GM10266 (cell line): Measurements from ENCODE around the gene PBOV1.

Experiments used
- DNase-seq: peaks from one replicate; pipeline ENCODE4 v3.0.0; 2012; ENCODE audit errors: extremely low spot score
- TF ChIP-seq, protein P1 (sequence below): IDR thresholded peaks from 2 replicates; pipeline ENCODE4 v1.5.1; 2012; ENCODE audit warnings: mild to moderate bottlenecking, low read depth; ENCODE audit not compliant: control insufficient read depth, insufficient read depth; ENCODE audit errors: missing control alignments

Gene PBOV1

DNA sequence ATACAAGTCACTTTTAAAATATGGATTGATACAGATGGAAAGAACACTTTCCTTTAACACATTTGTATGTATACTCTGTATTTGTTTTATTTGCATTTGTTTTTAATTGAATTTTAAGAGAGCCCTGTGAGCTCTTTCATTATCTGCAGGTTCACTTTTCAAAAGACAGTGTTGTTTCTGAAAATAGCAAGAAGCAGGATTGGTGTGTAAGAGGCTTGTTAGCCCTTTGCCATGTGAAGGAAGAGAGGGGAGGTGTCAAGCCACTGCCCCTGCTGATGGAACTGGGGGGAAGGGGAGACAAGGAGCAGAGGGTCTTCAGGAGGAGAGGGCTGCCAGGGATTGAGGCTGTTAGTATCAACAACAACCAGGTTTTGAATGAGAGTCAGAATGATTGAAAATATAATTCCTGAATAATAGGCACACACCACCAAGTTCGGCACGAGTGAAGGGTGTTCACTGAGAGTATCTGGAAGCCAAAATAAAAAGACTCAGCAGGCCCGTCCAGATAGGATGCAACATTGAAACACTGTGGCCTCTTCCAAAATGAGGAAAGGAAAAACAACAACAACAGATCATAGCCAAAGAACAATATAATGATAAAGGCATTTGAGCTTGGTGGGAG lies 12.6 kb upstream of the PBOV1 start:
- TF ChIP-seq, protein P1, sequence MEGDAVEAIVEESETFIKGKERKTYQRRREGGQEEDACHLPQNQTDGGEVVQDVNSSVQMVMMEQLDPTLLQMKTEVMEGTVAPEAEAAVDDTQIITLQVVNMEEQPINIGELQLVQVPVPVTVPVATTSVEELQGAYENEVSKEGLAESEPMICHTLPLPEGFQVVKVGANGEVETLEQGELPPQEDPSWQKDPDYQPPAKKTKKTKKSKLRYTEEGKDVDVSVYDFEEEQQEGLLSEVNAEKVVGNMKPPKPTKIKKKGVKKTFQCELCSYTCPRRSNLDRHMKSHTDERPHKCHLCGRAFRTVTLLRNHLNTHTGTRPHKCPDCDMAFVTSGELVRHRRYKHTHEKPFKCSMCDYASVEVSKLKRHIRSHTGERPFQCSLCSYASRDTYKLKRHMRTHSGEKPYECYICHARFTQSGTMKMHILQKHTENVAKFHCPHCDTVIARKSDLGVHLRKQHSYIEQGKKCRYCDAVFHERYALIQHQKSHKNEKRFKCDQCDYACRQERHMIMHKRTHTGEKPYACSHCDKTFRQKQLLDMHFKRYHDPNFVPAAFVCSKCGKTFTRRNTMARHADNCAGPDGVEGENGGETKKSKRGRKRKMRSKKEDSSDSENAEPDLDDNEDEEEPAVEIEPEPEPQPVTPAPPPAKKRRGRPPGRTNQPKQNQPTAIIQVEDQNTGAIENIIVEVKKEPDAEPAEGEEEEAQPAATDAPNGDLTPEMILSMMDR: no peak

DNA sequence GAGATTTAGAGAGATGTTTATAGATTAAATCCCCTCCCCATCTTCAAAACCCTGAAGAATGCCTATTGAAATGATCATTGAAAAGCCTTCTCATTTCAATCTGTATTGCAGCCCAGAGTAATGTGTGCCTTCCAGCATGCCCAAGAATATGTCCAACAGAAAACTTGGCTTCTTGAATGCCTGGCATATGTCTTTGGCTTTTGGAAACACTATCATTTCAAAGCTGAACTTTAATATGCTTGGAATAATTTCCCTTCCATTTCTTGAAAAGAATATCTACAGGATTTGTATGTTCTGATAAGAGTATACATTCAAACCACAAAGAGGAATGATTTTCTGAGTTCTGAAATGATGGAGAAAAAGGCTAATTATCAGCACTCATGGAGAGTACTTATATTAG lies 11.9 kb upstream of the PBOV1 start:
- TF ChIP-seq, protein P1: no peak
- DNase-seq: no peak

More for the DNA sequence above, 12.6 kb upstream of the PBOV1 start:
- DNase-seq: no peak

DNA sequence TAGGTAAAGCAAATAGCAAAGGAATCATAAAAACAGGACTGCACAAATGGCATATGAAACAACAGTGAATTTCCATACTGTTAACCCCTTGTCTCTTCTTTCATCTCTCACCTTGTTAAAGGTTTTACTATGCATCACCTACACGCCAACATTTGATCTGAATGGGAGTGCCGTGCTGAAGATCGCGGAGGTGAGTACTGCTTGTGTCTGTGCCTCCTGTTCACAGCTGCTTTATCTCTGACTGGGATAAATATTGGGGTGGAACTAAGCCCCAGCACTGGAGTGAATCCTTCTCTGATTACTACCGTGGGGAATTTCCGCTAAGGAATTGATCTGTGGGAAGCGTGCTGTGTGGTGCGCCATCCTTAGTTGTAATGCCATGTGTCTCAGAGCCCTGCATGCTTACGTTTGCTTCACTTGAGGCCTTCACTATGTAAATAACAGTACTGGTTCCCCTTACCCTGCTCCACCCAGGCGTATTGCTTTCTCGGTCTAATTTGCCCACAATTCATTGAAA lies 11.4 kb upstream of the PBOV1 start:
- DNase-seq: no peak

DNA sequence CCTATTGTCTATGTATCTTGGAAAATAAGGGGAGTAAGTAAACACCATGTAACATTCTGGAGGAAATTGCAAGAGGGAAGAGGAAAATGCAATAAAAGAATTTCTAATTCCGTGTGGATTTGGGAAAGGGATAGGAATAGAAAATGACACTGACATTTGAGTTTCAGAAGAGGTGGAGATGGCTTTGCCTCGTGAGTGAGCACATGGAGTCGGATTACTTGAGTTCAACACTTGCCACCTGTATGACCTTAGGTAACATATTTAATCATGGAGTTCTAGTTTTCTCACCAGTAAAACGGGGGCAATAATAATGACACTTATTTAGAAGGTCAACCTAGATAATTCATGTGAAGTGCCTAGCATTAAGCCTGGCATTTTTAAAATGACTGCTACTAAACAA lies 10.8 kb upstream of the PBOV1 start:
- no peak for DNase-seq

More for the DNA sequence above, 11.4 kb upstream of the PBOV1 start:
- TF ChIP-seq, protein P1: no peak

DNA sequence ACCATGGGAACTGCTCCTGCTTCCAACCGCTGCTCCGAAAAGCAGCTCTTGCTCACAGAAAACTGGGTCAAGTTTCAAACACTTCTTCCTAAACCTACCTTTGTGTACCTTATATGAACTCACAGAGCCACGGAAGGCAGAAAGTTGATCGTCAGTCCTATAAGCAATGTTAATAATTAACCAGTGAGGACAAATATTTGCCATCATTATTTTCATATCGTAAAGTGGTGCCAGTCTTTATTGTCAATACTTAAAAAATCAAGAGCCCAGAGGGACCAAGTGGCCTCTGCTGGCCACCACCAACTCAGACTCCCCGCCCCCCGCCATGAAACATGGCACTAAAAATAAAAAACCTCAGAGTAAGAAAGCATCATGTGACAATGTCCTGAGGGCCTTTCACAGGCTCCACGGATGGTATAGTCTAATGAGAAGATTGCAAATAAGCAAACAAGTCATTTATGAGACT lies 9.1 kb upstream of the PBOV1 start:
- no peak for DNase-seq
- TF ChIP-seq, protein P1: no peak

More for the DNA sequence above, 10.8 kb upstream of the PBOV1 start:
- TF ChIP-seq, protein P1: no peak

DNA sequence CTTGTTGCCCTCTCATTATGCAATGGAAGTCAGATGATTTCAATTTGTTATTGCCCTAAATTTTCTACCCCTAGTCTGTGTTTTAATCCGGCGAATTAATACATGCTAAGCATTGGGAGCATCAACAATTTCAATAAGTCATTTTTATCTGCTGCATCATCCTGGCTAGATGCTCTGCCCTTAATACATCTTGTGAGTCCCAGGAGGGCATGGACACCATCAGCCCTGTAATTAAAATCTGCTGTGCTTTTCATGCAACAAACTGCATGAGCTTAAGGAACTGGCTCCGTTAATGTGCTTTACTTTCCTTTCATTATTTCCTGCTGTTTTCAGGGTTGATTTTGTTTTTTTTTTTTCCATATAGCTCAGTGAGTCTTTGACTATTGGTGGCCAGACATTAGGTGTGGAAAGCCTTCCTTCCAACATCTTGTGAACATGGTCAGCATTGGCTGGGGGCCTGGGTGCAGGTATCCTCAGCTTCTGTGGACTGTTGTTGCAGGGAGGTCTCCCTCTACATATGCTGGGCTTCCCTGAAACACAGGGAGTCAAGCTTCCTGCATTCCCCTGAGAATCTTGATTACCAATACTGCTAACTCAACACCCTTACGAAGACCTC lies 8.5 kb upstream of the PBOV1 start:
- TF ChIP-seq, protein P1: no peak
- DNase-seq: no peak

DNA sequence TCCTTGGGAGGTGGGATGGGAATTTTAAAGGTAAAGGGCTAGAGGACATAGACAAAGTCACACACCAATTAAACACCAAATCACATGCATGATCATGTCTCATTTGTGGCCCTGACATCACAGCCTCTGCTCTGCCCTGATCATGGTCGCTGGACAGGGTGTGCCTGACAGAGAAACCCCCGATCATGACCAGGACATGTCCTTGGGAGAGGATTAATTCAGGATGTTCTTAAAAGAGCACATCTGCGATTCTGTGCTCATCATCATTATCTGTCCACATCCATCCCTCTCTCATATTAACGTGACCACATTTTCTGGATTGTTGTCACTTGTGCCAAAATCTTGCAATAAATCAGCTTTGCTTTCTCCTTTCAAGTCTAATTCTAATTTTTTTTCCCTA lies 7.7 kb upstream of the PBOV1 start:
- TF ChIP-seq, protein P1: no peak
- DNase-seq: no peak
